CD8-positive, alpha-beta memory T cell (primary cell): ENCODE data around the gene CLNK. TPM values are rescaled to one million over a fixed set of nuclear protein-coding genes. Genes with fewer than 3 reads are reported as not detected.

ENCODE experiments used
- CTCF ChIA-PET: fragments of 350-600 bp; sonication (Branson Sonifier 250); formaldehyde crosslinking; loops from one replicate; lab custom pipeline; 2021; ENCODE audit warnings: antibody characterized with exemption; lab: Charles Lee
- POLR2A ChIA-PET: fragments of 350-600 bp; sonication (Branson Sonifier 250); formaldehyde crosslinking; loops from one replicate; lab custom pipeline; 2021; ENCODE audit warnings: antibody characterized with exemption; lab: Charles Lee
- DNase-seq, 5 donors: peaks; one replicate each; pipeline versions ENCODE4 v3.0.0 to v3.0.0-alpha.2; 2020 to 2022; ENCODE audit warnings: mixed read lengths in 1 of 5
- H3K27ac ChIP-seq: one replicate; pipeline ENCODE4 v1.7.0; 2013; ENCODE audit warnings: low read depth, mild to moderate bottlenecking, low read length, moderate library complexity
- H3K27me3 ChIP-seq: 2 replicates; pipeline ENCODE4 v1.7.0; 2013; ENCODE audit warnings: low read length, mild to moderate bottlenecking; ENCODE audit not compliant: insufficient read depth, poor library complexity, severe bottlenecking
- H3K36me3 ChIP-seq: 2 replicates; pipeline ENCODE4 v1.7.0; 2013; ENCODE audit warnings: mild to moderate bottlenecking, low read length, moderate library complexity; ENCODE audit not compliant: insufficient read depth
- H3K4me1 ChIP-seq: 2 replicates; pipeline ENCODE4 v1.7.0; 2013; ENCODE audit warnings: mild to moderate bottlenecking, low read length, moderate library complexity; ENCODE audit not compliant: insufficient read depth
- H3K4me3 ChIP-seq: 2 replicates; pipeline ENCODE4 v1.7.0; 2013; ENCODE audit warnings: mild to moderate bottlenecking, low read length
- H3K9me3 ChIP-seq: 2 replicates; pipeline ENCODE4 v1.7.0; 2013; ENCODE audit warnings: mild to moderate bottlenecking, low read length
- H3K27ac Mint-ChIP-seq, 8 donors: one replicate each; pipeline ENCODE4 v1.8.0; 2020 to 2021; ENCODE audit warnings: mixed read lengths in 8 of 8, mild to moderate bottlenecking in 6 of 8, inconsistent platforms in 3 of 8, moderate library complexity in 3 of 8
- H3K27me3 Mint-ChIP-seq, 2 donors: one replicate each; pipeline ENCODE4 v1.8.0; 2020 to 2021; ENCODE audit warnings: mixed read lengths in 2 of 2, mild to moderate bottlenecking in 1 of 2, moderate library complexity in 1 of 2
- H3K36me3 Mint-ChIP-seq, 3 donors: one replicate each; pipeline ENCODE4 v1.8.0; 2020 to 2021; ENCODE audit warnings: mixed read lengths in 3 of 3, inconsistent platforms in 1 of 3, mild to moderate bottlenecking in 1 of 3
- H3K4me1 Mint-ChIP-seq, 3 donors: one replicate each; pipeline ENCODE4 v1.8.0; 2020 to 2021; ENCODE audit warnings: mixed read lengths in 3 of 3, inconsistent platforms in 1 of 3, mild to moderate bottlenecking in 1 of 3
- H3K4me3 Mint-ChIP-seq, 7 donors: one replicate each; pipeline ENCODE4 v1.8.0; 2020 to 2021; ENCODE audit warnings: mixed read lengths in 7 of 7, mild to moderate bottlenecking in 6 of 7, moderate library complexity in 4 of 7, inconsistent platforms in 2 of 7
- H3K9me3 Mint-ChIP-seq, 5 donors: one replicate each; pipeline ENCODE4 v1.8.0; 2020 to 2022; ENCODE audit warnings: mixed read lengths in 5 of 5, mild to moderate bottlenecking in 3 of 5, moderate library complexity in 2 of 5, inconsistent platforms in 1 of 5
- polyA plus RNA-seq: library from polyadenylated mRNA; unstranded; fragments of 300-500 nt; fragmentation: Illumina TruSeq; gene quantifications from one replicate; pipeline ENCODE4 v1.2.3, GENCODE V29; 2021
- total RNA-seq, 2 experiments: library from RNA; stranded (reverse); gene quantifications; one replicate each; pipeline ENCODE4 v1.2.3, GENCODE V29; 2021

CLNK gene
- total and polyA plus RNA-seq, 3 experiments from 2014 or later: 0.11 to 0.31 TPM; not detected in 1

DNA sequence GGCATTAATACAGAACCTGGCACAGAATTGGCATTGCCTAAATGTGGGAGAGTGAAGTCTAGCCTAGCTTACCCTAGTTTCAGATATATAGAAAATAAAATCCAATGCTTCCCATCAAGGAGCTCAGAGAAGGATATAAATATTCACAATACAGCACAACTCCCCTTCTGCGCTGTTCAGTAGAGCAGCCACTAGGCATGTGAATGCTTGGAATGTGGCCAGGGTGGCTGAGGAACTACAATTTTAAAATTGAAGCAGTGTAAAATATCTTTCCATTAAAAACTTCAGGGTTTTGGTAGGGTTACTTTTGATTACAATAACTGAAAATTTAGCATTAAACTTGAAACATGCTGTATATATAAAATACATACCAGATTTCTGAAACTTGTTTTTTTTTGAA, 246.8 kb downstream of the CLNK start:
- Histone ChIP-seq H3K27me3 (no peaks in the 10 kb centered on the region), H3K9me3 (peaks cover under 1% of the 10 kb centered on the region)
- H3K27me3 Mint-ChIP-seq: no peaks in the 10 kb centered on the region

More for the DNA sequence above, 246.8 kb downstream of the CLNK start:
- no peak overlapping the region for H3K27ac ChIP-seq
- POLR2A ChIA-PET: no interaction called here
- CTCF ChIA-PET: interaction anchor here (1.6 kb wide), 1 partner anchor 24 kb away, joined by 4 read pairs; no protein-coding TSS in a partner anchor
- no peak overlapping the region for H3K4me3 Mint-ChIP-seq
- no peaks in the 10 kb centered on the region for H3K4me1 ChIP-seq
- H3K4me3 ChIP-seq: no peak overlapping the region
- H3K36me3 ChIP-seq: no peaks in the 10 kb centered on the region
- DNase-seq: no peak
- H3K36me3 Mint-ChIP-seq: peaks cover 3 to 35% (median 10%) of the 10 kb centered on the region in 3 donors
- peaks cover 12 to 32% (median 19%) of the 10 kb centered on the region in 5 donors for H3K9me3 Mint-ChIP-seq
- no peaks in the 10 kb centered on the region for H3K4me1 Mint-ChIP-seq
- H3K27ac Mint-ChIP-seq: no peak overlapping the region

Other genes with a start within 250 kb of the CLNK start
- 10 to 100 TPM; 15.1 to 18.7 TPM for gene ZNF518B, start 227.3 kb downstream of the CLNK start, total RNA-seq
- gene ZNF518B, start 227.3 kb downstream of the CLNK start, polyA plus RNA-seq: 7.5 TPM